KMS-11 (cell line): ENCODE data around the gene ADH4.

Experiments
- H2AFZ ChIP-seq: fragments of 200-600 bp; sonication (generic); 2 replicates; pipeline ENCODE4 v1.6.1; 2016; ENCODE audit warnings: antibody characterized with exemption, mixed run types, low read depth
- H3K27ac ChIP-seq: fragments of 200-600 bp; sonication (generic); 2 replicates; pipeline ENCODE4 v1.6.1; 2016; ENCODE audit warnings: mild to moderate bottlenecking, mixed run types
- H3K27me3 ChIP-seq: fragments of 200-600 bp; sonication (generic); 2 replicates; pipeline ENCODE4 v1.6.1; 2017; ENCODE audit warnings: mild to moderate bottlenecking, low read depth, mixed run types, moderate library complexity; ENCODE audit not compliant: insufficient read depth
- H3K36me3 ChIP-seq: fragments of 200-600 bp; sonication (generic); 2 replicates; pipeline ENCODE4 v1.6.1; 2017; ENCODE audit warnings: mild to moderate bottlenecking, mixed run types; ENCODE audit not compliant: insufficient read depth
- H3K4me1 ChIP-seq: fragments of 200-600 bp; sonication (generic); 2 replicates; pipeline ENCODE4 v1.6.1; 2016; ENCODE audit warnings: mild to moderate bottlenecking, low read depth, mixed run types; ENCODE audit not compliant: poor library complexity, severe bottlenecking
- H3K4me2 ChIP-seq: fragments of 200-600 bp; sonication (generic); 2 replicates; pipeline ENCODE4 v1.7.0; 2016; ENCODE audit warnings: mild to moderate bottlenecking, mixed run types
- H3K4me3 ChIP-seq: fragments of 200-600 bp; sonication (generic); IDR thresholded peaks from 2 replicates; pipeline ENCODE4 v1.6.1; 2017; ENCODE audit warnings: low read depth, low read length, mixed read lengths; ENCODE audit not compliant: insufficient read depth
- H3K79me2 ChIP-seq: fragments of 200-600 bp; sonication (generic); 2 replicates; pipeline ENCODE4 v1.6.1; 2016; ENCODE audit warnings: low read depth, mixed run types; ENCODE audit not compliant: insufficient read depth
- H3K9ac ChIP-seq: fragments of 200-600 bp; sonication (generic); 2 replicates; pipeline ENCODE4 v1.6.1; 2016; ENCODE audit warnings: mild to moderate bottlenecking, mixed run types
- H4K20me1 ChIP-seq: fragments of 200-600 bp; sonication (generic); 2 replicates; pipeline ENCODE4 v1.6.1; 2016; ENCODE audit warnings: mild to moderate bottlenecking, mixed run types; ENCODE audit not compliant: insufficient read depth
- CTCF ChIP-seq: fragments of 200-600 bp; sonication (generic); conservative IDR thresholded peaks from 2 replicates; pipeline ENCODE4 v1.6.1; 2017; ENCODE audit warnings: low read depth, mild to moderate bottlenecking, antibody characterized with exemption, low read length, moderate library complexity, mixed read lengths

Gene ADH4

DNA sequence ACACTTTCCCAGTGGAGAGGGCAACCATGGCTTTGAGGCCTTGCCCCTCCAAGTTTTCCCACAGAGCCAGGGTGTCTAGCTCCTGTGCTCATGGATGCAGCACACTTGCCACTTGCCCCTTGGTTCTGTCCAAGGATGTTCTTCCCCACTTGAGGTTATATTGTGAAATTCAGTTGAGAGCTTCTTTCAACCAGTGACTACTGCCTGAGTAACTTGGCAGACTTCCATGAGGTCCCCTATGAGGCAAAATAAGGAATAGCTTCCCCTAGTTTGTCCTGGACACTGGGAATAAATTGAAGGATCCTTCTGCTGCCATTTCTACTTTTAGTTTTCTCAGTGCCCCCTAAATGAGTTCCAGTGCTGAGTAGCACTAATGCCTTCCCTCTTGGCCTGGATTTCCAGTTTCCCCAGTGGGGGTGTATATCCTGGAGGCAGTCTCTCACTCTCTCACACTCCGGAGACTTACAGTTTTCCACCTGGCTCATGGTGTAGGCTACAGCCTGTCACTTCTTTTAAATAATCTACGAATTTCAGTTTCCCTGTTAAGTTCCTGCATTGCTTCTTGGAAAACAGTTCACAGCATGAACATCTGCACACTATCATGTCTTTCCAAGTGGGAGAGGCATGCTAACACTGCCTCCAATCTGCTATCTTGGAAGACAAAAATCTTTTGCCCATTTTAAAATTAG, 36.4 kb upstream of the ADH4 start:
- no peak for TF ChIP-seq CTCF
- no peak overlapping the region for H3K27ac ChIP-seq
- H2AFZ ChIP-seq: no peak overlapping the region
- no peaks in the 10 kb centered on the region for H4K20me1 ChIP-seq
- no peak overlapping the region for H3K9ac ChIP-seq
- no peaks in the 10 kb centered on the region for H3K27me3 ChIP-seq
- H3K4me3 ChIP-seq: no peak overlapping the region
- H3K36me3 ChIP-seq: no peaks in the 10 kb centered on the region
- H3K79me2 ChIP-seq: no peaks in the 10 kb centered on the region
- no peak overlapping the region for H3K4me2 ChIP-seq
- H3K4me1 ChIP-seq: no peaks in the 10 kb centered on the region

GRCh38 chr4:99179626-99180025, 35.5 kb upstream of the ADH4 start:
- Histone ChIP-seq H3K4me3 (no peak overlapping the region), H3K9ac (no peak overlapping the region), H3K79me2 (no peaks in the 10 kb centered on the region), H3K27me3 (no peaks in the 10 kb centered on the region), H3K27ac (no peak overlapping the region), H3K36me3 (no peaks in the 10 kb centered on the region), H4K20me1 (no peaks in the 10 kb centered on the region), H3K4me1 (no peaks in the 10 kb centered on the region), H3K4me2 (no peak overlapping the region), H2AFZ (no peak overlapping the region)
- TF ChIP-seq CTCF: no peak

- no peaks in the 10 kb centered on the region for H3K36me3 ChIP-seq
- no peak overlapping the region for H3K4me2 ChIP-seq
- no peaks in the 10 kb centered on the region for H3K27me3 ChIP-seq
- TF ChIP-seq CTCF: no peak
- H3K4me1 ChIP-seq: no peaks in the 10 kb centered on the region
- H3K27ac ChIP-seq: no peak overlapping the region
- no peaks in the 10 kb centered on the region for H3K79me2 ChIP-seq
- H4K20me1 ChIP-seq: no peaks in the 10 kb centered on the region
- H3K4me3 ChIP-seq: no peak overlapping the region
- H3K9ac ChIP-seq: no peak overlapping the region
- no peak overlapping the region for H2AFZ ChIP-seq
Measured at GRCh38 chr4:99179178-99179577, 35.1 kb upstream of the ADH4 start.

DNA sequence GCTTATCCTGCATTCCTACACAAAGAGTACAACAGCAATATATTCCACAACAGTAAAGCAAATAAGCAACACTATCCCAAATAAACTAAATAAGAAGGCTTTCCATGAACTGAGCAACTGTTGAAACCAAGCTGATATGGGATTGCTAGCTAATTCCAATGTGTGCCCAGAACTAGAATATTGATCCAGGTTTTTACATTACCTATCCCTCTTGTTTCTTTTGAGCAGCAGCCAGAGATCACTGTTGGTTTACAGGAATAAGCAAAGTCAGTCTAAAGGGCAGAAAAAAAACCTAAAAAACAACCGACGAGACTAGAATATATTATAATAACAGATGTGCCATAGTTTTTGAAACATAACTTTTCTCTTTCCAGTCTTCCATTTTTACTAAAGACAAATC, 22.4 kb upstream of the ADH4 start:
- Histone ChIP-seq H3K79me2 (no peaks in the 10 kb centered on the region), H3K4me1 (no peaks in the 10 kb centered on the region), H3K27ac (no peak overlapping the region), H3K4me3 (no peak overlapping the region), H2AFZ (no peak overlapping the region), H3K4me2 (no peak overlapping the region), H3K9ac (no peak overlapping the region), H4K20me1 (no peaks in the 10 kb centered on the region), H3K36me3 (no peaks in the 10 kb centered on the region), H3K27me3 (no peaks in the 10 kb centered on the region)
- TF ChIP-seq CTCF: no peak
